Caco-2 (cell line): ENCODE results near the gene KLK4. TPM values are rescaled to one million over a fixed set of nuclear protein-coding genes. Genes with fewer than 3 reads are reported as not detected.
"Not testable (repeated sequence)": the region's sequence is repeated elsewhere in the genome, so short reads cannot be mapped to it uniquely, and the experiment has no call there.

ENCODE experiments used
- BruUV-seq: library from RNA; stranded (reverse); fragments of 400-500 nt; replicated peaks from 2 replicates; lab custom pipeline; 2021; lab: Mats Ljungman, UMichigan
- CTCF ChIA-PET: fragments of 300-600 bp; sonication (Branson Sonifier 250); formaldehyde crosslinking; loops from one replicate; lab custom pipeline; 2022; ENCODE audit warnings: antibody characterized with exemption; lab: Charles Lee
- POLR2A ChIA-PET: fragments of 300-600 bp; sonication (Branson Sonifier 250); formaldehyde crosslinking; loops from one replicate; lab custom pipeline; 2022; ENCODE audit warnings: antibody characterized with exemption; lab: Charles Lee
- DNase-seq, 2 experiments: peaks; one replicate each; pipeline versions ENCODE4 v3.0.0 to v3.0.0-alpha.2; 2020 to 2022
- H3K27me3 ChIP-seq: replicated peaks from 2 replicates; pipeline ENCODE4 v1.6.0; 2011; ENCODE audit warnings: low read length; ENCODE audit not compliant: control insufficient read depth, insufficient read depth
- H3K36me3 ChIP-seq: 2 replicates; pipeline ENCODE4 v1.5.1; 2011; ENCODE audit warnings: low read length; ENCODE audit not compliant: control insufficient read depth, insufficient read depth
- H3K4me1 ChIP-seq: fragments of 250-450 bp; sonication (Bioruptor Pico); 2 replicates; pipeline ENCODE4 v1.5.1; 2020; ENCODE audit warnings: mild to moderate bottlenecking
- H3K4me3 ChIP-seq: 2 replicates; pipeline ENCODE4 v1.5.1; 2011; ENCODE audit warnings: low read depth, mild to moderate bottlenecking, control low read depth, low read length
- H3K9me3 ChIP-seq: fragments of 250-450 bp; sonication (Bioruptor Pico); 2 replicates; pipeline ENCODE4 v1.5.1; 2020; ENCODE audit warnings: mild to moderate bottlenecking, moderate library complexity
- H3K27ac Mint-ChIP-seq: one replicate; pipeline ENCODE4 v1.8.0; 2022; ENCODE audit warnings: mixed read lengths; ENCODE audit not compliant: unreplicated experiment
- H3K27me3 Mint-ChIP-seq: one replicate; pipeline ENCODE4 v1.8.0; 2022; ENCODE audit warnings: mixed read lengths; ENCODE audit not compliant: insufficient read depth, unreplicated experiment
- H3K36me3 Mint-ChIP-seq: one replicate; pipeline ENCODE4 v1.8.0; 2022; ENCODE audit warnings: mild to moderate bottlenecking, mixed read lengths; ENCODE audit not compliant: insufficient read depth, unreplicated experiment
- H3K4me1 Mint-ChIP-seq: one replicate; pipeline ENCODE4 v1.8.0; 2022; ENCODE audit warnings: low read depth, mixed read lengths; ENCODE audit not compliant: unreplicated experiment
- H3K4me3 Mint-ChIP-seq: one replicate; pipeline ENCODE4 v1.8.0; 2022; ENCODE audit warnings: mild to moderate bottlenecking, moderate library complexity, mixed read lengths; ENCODE audit not compliant: unreplicated experiment
- H3K9me3 Mint-ChIP-seq: one replicate; pipeline ENCODE4 v1.8.0; 2022; ENCODE audit warnings: mixed read lengths; ENCODE audit not compliant: unreplicated experiment
- CTCF ChIP-seq, 2 experiments: fragments of 200-600 bp in 1 of 2; IDR thresholded peaks; 1 replicate in 1 of 2; 2 replicates in 1 of 2; pipeline versions ENCODE4 v1.5.1 to v1.8.0; 2011 to 2022; ENCODE audit warnings: antibody characterized with exemption in 1 of 2, control low read depth in 1 of 2, inconsistent platforms in 1 of 2, low read depth in 1 of 2, low read length in 1 of 2, mild to moderate bottlenecking in 1 of 2, moderate library complexity in 1 of 2; ENCODE audit not compliant: insufficient read depth in 1 of 2, severe bottlenecking in 1 of 2, unreplicated experiment in 1 of 2
- intact Hi-C: fragments of 100-400 bp; cut with micrococcal nuclease; formaldehyde crosslinking; loops from one replicate; pipeline ENCODE4 v1.10.0; 2022; ENCODE audit not compliant: unreplicated experiment
- total RNA-seq: library from RNA; stranded (reverse); gene quantifications from 2 replicates; pipeline ENCODE4 v1.2.3, GENCODE V29; 2022

Gene KLK4
- total RNA-seq, 1 experiment from 2014 or later = not detected

GRCh38 chr19:50897191-50897607 is 14.0 kb downstream of the KLK4 start:
- BruUV-seq = no TSS peak
- H3K36me3 ChIP-seq = no peaks in the 10 kb centered on the region
- H3K36me3 Mint-ChIP-seq = no peaks in the 10 kb centered on the region
- H3K9me3 Mint-ChIP-seq = no peaks in the 10 kb centered on the region
- H3K4me3 Mint-ChIP-seq = no peak overlapping the region
- intact Hi-C loops = no loop called here
- peaks cover 10% of the 10 kb centered on the region for H3K27me3 Mint-ChIP-seq
- CTCF ChIA-PET = no interaction called here
- H3K4me3 ChIP-seq = no peak overlapping the region
- TF ChIP-seq CTCF (IDR thresholded peaks at IDR 0.05; ENCODE audit: insufficient read depth in 1 of 2, low read depth in 1 of 2, low read length in 1 of 2, severe bottlenecking in 1 of 2, unreplicated experiment in 1 of 2) = no peak
- no peaks in the 10 kb centered on the region for H3K4me1 ChIP-seq
- no peaks in the 10 kb centered on the region for H3K27me3 ChIP-seq
- no peak for DNase-seq
- no peak overlapping the region for H3K27ac Mint-ChIP-seq
- POLR2A ChIA-PET = no interaction called here
- H3K9me3 ChIP-seq = no peaks in the 10 kb centered on the region
- H3K4me1 Mint-ChIP-seq = no peaks in the 10 kb centered on the region

- no peak for DNase-seq
- Histone ChIP-seq H3K9me3 (no peaks in the 10 kb centered on the region), H3K36me3 (no peaks in the 10 kb centered on the region), H3K27me3 (no peaks in the 10 kb centered on the region), H3K4me3 (no peak overlapping the region), H3K4me1 (no peaks in the 10 kb centered on the region)
- ChIA-PET CTCF (no interaction called here), POLR2A (no interaction called here)
- Mint-ChIP-seq H3K4me1 (no peaks in the 10 kb centered on the region), H3K27me3 (peaks cover 10% of the 10 kb centered on the region), H3K36me3 (no peaks in the 10 kb centered on the region), H3K9me3 (no peaks in the 10 kb centered on the region), H3K4me3 (no peak overlapping the region), H3K27ac (no peak overlapping the region)
- TF ChIP-seq CTCF (IDR thresholded peaks at IDR 0.05; ENCODE audit: insufficient read depth in 1 of 2, low read depth in 1 of 2, low read length in 1 of 2, severe bottlenecking in 1 of 2, unreplicated experiment in 1 of 2) = no peak
- intact Hi-C loops = no loop called here
- BruUV-seq = no TSS peak
Observed at GRCh38 chr19:50896591-50897190, 14.5 kb downstream of the KLK4 start.

- H3K27me3 ChIP-seq, DNase-seq, H3K4me1 ChIP-seq, H3K4me3 Mint-ChIP-seq, POLR2A ChIA-PET, H3K36me3 ChIP-seq, CTCF ChIA-PET, intact Hi-C loops, H3K4me1 Mint-ChIP-seq, H3K9me3 Mint-ChIP-seq, H3K4me3 ChIP-seq, H3K27ac Mint-ChIP-seq, H3K9me3 ChIP-seq, H3K27me3 Mint-ChIP-seq, BruUV-seq, H3K36me3 Mint-ChIP-seq: not testable (repeated sequence)
Observed at GRCh38 chr19:50896089-50896590, 15.1 kb downstream of the KLK4 start.
